HepG2 (cell line): ENCODE results near the gene SND1. TPM values are rescaled to one million over a fixed set of nuclear protein-coding genes. Genes with fewer than 3 reads are reported as not detected.

Experiments used
- ATAC-seq: fragments of 200-7000 bp; cut with Tn5 transposase; 3 replicates; pipeline ENCODE4 v1.9.1; 2020; ENCODE audit warnings: mild to moderate bottlenecking, moderate library complexity
- BruUV-seq: library from RNA; stranded (reverse); fragments of 400-500 nt; replicated peaks from 2 replicates; lab custom pipeline; 2021; lab: Mats Ljungman, UMichigan
- CTCF ChIA-PET: fragments of 300-600 bp; formaldehyde crosslinking; extraction: SDS; loops from one replicate; lab custom pipeline; 2021; ENCODE audit warnings: low total read pairs, inconsistent platforms, low intra/inter-chr PET ratio; lab: Yijun Ruan, JAX
- POLR2A ChIA-PET: fragments of 350-600 bp; sonication (Branson Sonifier 250); formaldehyde crosslinking; loops from one replicate; lab custom pipeline; 2020; ENCODE audit warnings: antibody characterized with exemption, inconsistent platforms; lab: Yijun Ruan, JAX
- DNase-seq: peaks from one replicate; pipeline ENCODE4 v3.0.0-alpha.2; 2015; ENCODE audit warnings: low spot score
- FAIRE-seq: peaks from 3 replicates; lab custom pipeline; 2011; peaks lifted over from hg19 to GRCh38; lab: Jason Lieb, UNC
- H2AFZ ChIP-seq: one replicate; pipeline ENCODE4 v1.6.1; 2011; ENCODE audit warnings: low read length, inconsistent platforms
- H3K27ac ChIP-seq: fragments of 300-600 bp; 3 replicates; pipeline ENCODE4 v1.8.0; 2011; ENCODE audit warnings: mixed run types, mild to moderate bottlenecking, mixed read lengths, low read length, inconsistent platforms; ENCODE audit not compliant: insufficient read depth; ENCODE audit errors: extremely low read length
- H3K27me3 ChIP-seq, 2 experiments: fragments of 200-600 bp in 1 of 2; 2 replicates in 1 of 2; 3 replicates in 1 of 2; pipeline versions ENCODE4 v1.6.0 to v1.8.0; 2011; ENCODE audit warnings: low read length in 2 of 2, mild to moderate bottlenecking in 2 of 2, moderate library complexity in 2 of 2, inconsistent platforms in 1 of 2; ENCODE audit not compliant: insufficient read depth in 2 of 2, control insufficient read depth in 1 of 2
- H3K36me3 ChIP-seq, 2 experiments: fragments of 200-600 bp in 1 of 2; replicated peaks in 1 of 2; 2 replicates in 1 of 2; 3 replicates in 1 of 2; pipeline versions ENCODE4 v1.5.1 to v1.8.0; 2011; ENCODE audit warnings: low read length in 2 of 2, inconsistent platforms in 1 of 2; ENCODE audit not compliant: insufficient read depth in 2 of 2, control insufficient read depth in 1 of 2
- H3K4me1 ChIP-seq: 2 replicates; pipeline ENCODE4 v1.5.1; 2012; ENCODE audit warnings: low read length, inconsistent platforms; ENCODE audit not compliant: insufficient read depth
- H3K4me2 ChIP-seq: 2 replicates; pipeline ENCODE4 v1.6.0; 2011; ENCODE audit warnings: low read depth, low read length, inconsistent platforms
- H3K4me3 ChIP-seq, 3 experiments: fragments of 200-600 bp in 1 of 3; sonication (generic), shearing (Covaris generic) in 1 of 3; replicated peaks in 1 of 3; 2 replicates each; pipeline ENCODE4 v1.5.1; 2011 to 2016; ENCODE audit warnings: low read length in 3 of 3, inconsistent platforms in 2 of 3, low read depth in 2 of 3, mild to moderate bottlenecking in 2 of 3, control low read depth in 1 of 3, mixed read lengths in 1 of 3; ENCODE audit not compliant: insufficient read depth in 1 of 3
- H3K79me2 ChIP-seq: one replicate; pipeline ENCODE4 v1.6.1; 2011; ENCODE audit warnings: low read length, inconsistent platforms; ENCODE audit not compliant: insufficient read depth
- H3K9ac ChIP-seq: 2 replicates; pipeline ENCODE4 v1.6.0; 2011; ENCODE audit warnings: mild to moderate bottlenecking, low read depth, low read length, inconsistent platforms; ENCODE audit not compliant: insufficient read depth
- H3K9me3 ChIP-seq: 2 replicates; pipeline ENCODE4 v1.5.1; 2012; ENCODE audit warnings: mild to moderate bottlenecking, low read length
- H4K20me1 ChIP-seq: 2 replicates; pipeline ENCODE4 v1.6.0; 2011; ENCODE audit warnings: inconsistent platforms, mild to moderate bottlenecking, low read length, moderate library complexity; ENCODE audit not compliant: insufficient read depth
- CHD4 ChIP-seq: fragments of 200-600 bp; sonication (generic); IDR thresholded peaks from 2 replicates; pipeline ENCODE4 v1.7.0; 2017; ENCODE audit warnings: mild to moderate bottlenecking, low read length, borderline replicate concordance
- ELF1 ChIP-seq: sonication (generic); formaldehyde crosslinking; IDR thresholded peaks from 2 replicates; pipeline ENCODE4 v1.4.0; 2020; ENCODE audit warnings: missing genetic modification reagents
- FLYWCH1 ChIP-seq: sonication (generic); formaldehyde crosslinking; IDR thresholded peaks from 2 replicates; pipeline ENCODE4 v1.8.1; 2023; ENCODE audit warnings: mild to moderate bottlenecking, missing genetic modification reagents
- FOXO1 ChIP-seq: sonication (generic); formaldehyde crosslinking; IDR thresholded peaks from 2 replicates; pipeline ENCODE4 v1.4.0; 2020; ENCODE audit warnings: missing genetic modification reagents
- HOXA5 ChIP-seq: sonication (generic); formaldehyde crosslinking; IDR thresholded peaks from 2 replicates; pipeline ENCODE4 v1.4.0; 2020; ENCODE audit warnings: missing genetic modification reagents
- IKZF4 ChIP-seq: sonication (generic); formaldehyde crosslinking; IDR thresholded peaks from 2 replicates; pipeline ENCODE4 v1.5.1; 2020; ENCODE audit warnings: borderline replicate concordance, mild to moderate bottlenecking, low read depth, missing genetic modification reagents; ENCODE audit errors: not compliant biosample characterization
- LRRFIP1 ChIP-seq: sonication (generic); formaldehyde crosslinking; conservative IDR thresholded peaks from 2 replicates; pipeline ENCODE4 v1.4.0; 2020; ENCODE audit warnings: missing genetic modification reagents
- NCOA1 ChIP-seq: sonication (generic); formaldehyde crosslinking; IDR thresholded peaks from 2 replicates; pipeline ENCODE4 v1.9.0; 2021; ENCODE audit warnings: missing genetic modification reagents
- NFE2 ChIP-seq: sonication (generic); formaldehyde crosslinking; IDR thresholded peaks from 2 replicates; pipeline ENCODE4 v1.4.0; 2020; ENCODE audit warnings: missing genetic modification reagents
- RFX1 ChIP-seq: fragments of 450-650 bp; IDR thresholded peaks from 2 replicates; pipeline ENCODE4 v1.6.1; 2017
- SMC3 ChIP-seq: IDR thresholded peaks from 2 replicates; pipeline ENCODE4 v1.6.1; 2011; ENCODE audit warnings: low read length, improper control_type of control experiment
- TEF ChIP-seq: sonication (generic); formaldehyde crosslinking; IDR thresholded peaks from 2 replicates; pipeline ENCODE4 v1.5.0; 2020; ENCODE audit warnings: missing genetic modification reagents
- USF2 ChIP-seq, 2 experiments: sonication (generic) in 1 of 2; formaldehyde crosslinking in 1 of 2; IDR thresholded peaks; 2 replicates each; pipeline versions ENCODE4 v1.5.1 to v1.6.1; 2011 to 2020; ENCODE audit warnings: borderline replicate concordance in 1 of 2, low read depth in 1 of 2, low read length in 1 of 2, mild to moderate bottlenecking in 1 of 2, missing genetic modification reagents in 1 of 2, moderate library complexity in 1 of 2
- ZBTB2 ChIP-seq: sonication (generic); formaldehyde crosslinking; IDR thresholded peaks from 2 replicates; pipeline ENCODE4 v1.8.0; 2022; ENCODE audit warnings: low read depth, missing genetic modification reagents
- ZNF10 ChIP-seq: sonication (generic); formaldehyde crosslinking; IDR thresholded peaks from 2 replicates; pipeline ENCODE4 v1.4.0; 2020; ENCODE audit warnings: mild to moderate bottlenecking, low read depth, missing genetic modification reagents, borderline replicate concordance
- ZNF691 ChIP-seq: sonication (generic); formaldehyde crosslinking; IDR thresholded peaks from 2 replicates; pipeline ENCODE4 v1.4.0; 2020; ENCODE audit warnings: missing genetic modification reagents, low read depth, mild to moderate bottlenecking, borderline replicate concordance
- ZNF775 ChIP-seq: sonication (generic); formaldehyde crosslinking; IDR thresholded peaks from 2 replicates; pipeline ENCODE4 v1.4.0; 2020; ENCODE audit warnings: missing genetic modification reagents, mild to moderate bottlenecking, moderate library complexity, borderline replicate concordance
- ZNF839 ChIP-seq: sonication (generic); formaldehyde crosslinking; IDR thresholded peaks from 2 replicates; pipeline ENCODE4 v1.4.0; 2020; ENCODE audit warnings: missing genetic modification reagents, mild to moderate bottlenecking, borderline replicate concordance
- WGBS: methylation state at CpG from one replicate; pipeline ENCODE4 v1.1.6; 2017; ENCODE audit warnings: low lambda C conversion rate; 5-methylcytosine and 5-hydroxymethylcytosine counted together
- in situ Hi-C: cut with HindIII; loops from 2 replicates; pipeline ENCODE4 v1.10.0; 2017; ENCODE audit warnings: low pct_unique_long_range_greater_than_20kb; ENCODE audit not compliant: extremely low pct_ligation_motif_present
- intact Hi-C: fragments of 100-400 bp; cut with micrococcal nuclease; formaldehyde crosslinking; loops from one replicate; pipeline ENCODE4 v1.10.0; 2022; ENCODE audit not compliant: unreplicated experiment
- polyA plus RNA-seq, 8 experiments: library from polyadenylated mRNA; depleted of rRNA in 3 of 8; stranded (reverse) in 7 of 8; unstranded in 1 of 8; fragments of >200 nt; fragmentation: Illumina TruSeq in 4 of 8; extraction: Trizol in 4 of 8; gene quantifications; 2 replicates each; pipeline versions ENCODE4 v1.2.1 to v1.2.3, GENCODE V29; 2011 to 2016; ENCODE audit warnings: low read depth in 4 of 8, missing spikeins in 1 of 8, mixed read lengths in 1 of 8; ENCODE audit not compliant: insufficient read depth in 1 of 8
- total RNA-seq, 5 experiments: library from RNA; depleted of rRNA; stranded (reverse); fragments of >200 nt; fragmentation: Illumina TruSeq; extraction: Trizol; gene quantifications; 2 replicates each; pipeline ENCODE4 v1.2.3, GENCODE V29; 2016; ENCODE audit warnings: low read depth in 1 of 5

SND1 gene
- total and polyA plus RNA-seq, 2 of the 13 experiments (the other 11 are each of a cell fraction or from before 2014, with no cell fraction given), result 110 to 182 TPM

GRCh38 chr7:127618775-127619174 is 33.2 kb upstream of the SND1 start:
- ChIA-PET CTCF (no interaction called here), POLR2A (no interaction called here)
- H3K4me3 ChIP-seq, result no peak overlapping the region
- WGBS, result 0% methylated on average over 1 of the region's 1 CpG
- peaks cover 2 to 42% of the 10 kb centered on the region in 2 experiments; a peak in 4 of 5 replicates for H3K27me3 ChIP-seq
- intact Hi-C loops (no loop called here), in situ Hi-C loops (no loop called here)
- H3K4me1 ChIP-seq, result no peaks in the 10 kb centered on the region
- no peaks in the 10 kb centered on the region for H3K36me3 ChIP-seq
- no peak overlapping the region for H3K4me2 ChIP-seq
- no peak overlapping the region for H3K9ac ChIP-seq
- no peak overlapping the region for H2AFZ ChIP-seq
- BruUV-seq, result no TSS peak
- FAIRE-seq, result no peak
- no peak for ATAC-seq
- no peaks in the 10 kb centered on the region for H3K79me2 ChIP-seq
- no peaks in the 10 kb centered on the region for H3K9me3 ChIP-seq
- H3K27ac ChIP-seq, result no peak overlapping the region
- DNase-seq, result no peak
- no peaks in the 10 kb centered on the region for H4K20me1 ChIP-seq
- TF ChIP-seq NCOA1 (CRISPR knock-in tag), result no peak
- no peak for TF ChIP-seq HOXA5 (CRISPR knock-in tag)
- TF ChIP-seq ZNF839 (CRISPR knock-in tag), result no peak
- TF ChIP-seq FLYWCH1, result no peak
- TF ChIP-seq IKZF4, result no peak
- TF ChIP-seq NFE2 (CRISPR knock-in tag), result no peak
- TF ChIP-seq ZNF775, result no peak
- TF ChIP-seq FOXO1 (CRISPR knock-in tag), result no peak
- TF ChIP-seq ZNF10 (CRISPR knock-in tag), result no peak
- TF ChIP-seq ELF1, result no peak
- TF ChIP-seq SMC3, result no peak
- TF ChIP-seq ZNF691 (CRISPR knock-in tag), result no peak
- no peak for TF ChIP-seq RFX1
- TF ChIP-seq ZBTB2 (CRISPR knock-in tag), result no peak
- TF ChIP-seq LRRFIP1, result no peak
- TF ChIP-seq USF2 (IDR thresholded peaks at IDR 0.05; ENCODE audit: low read depth, low read length), result no peak
- TF ChIP-seq USF2 (CRISPR knock-in tag; IDR thresholded peaks at IDR 0.05; ENCODE audit: borderline replicate concordance), result no peak
- no peak for TF ChIP-seq TEF
- no peak for TF ChIP-seq CHD4
